ENCODE measurements around the gene OCIAD1.

The OCIAD1 gene

GRCh38 chr4:48896845-48897244, 66.0 kb downstream of the OCIAD1 start:
- no peak for TF ChIP-seq CTCF (IDR thresholded peaks at IDR 0.05)

GRCh38 chr4:48898733-48899431, 68.0 kb downstream of the OCIAD1 start:
- TF ChIP-seq CTCF (IDR thresholded peaks at IDR 0.05) = no peak

- TF ChIP-seq CTCF (IDR thresholded peaks at IDR 0.05) = no peak
Observed at GRCh38 chr4:48899432-48899749, 68.5 kb downstream of the OCIAD1 start.

GRCh38 chr4:48899950-48900349, 69.1 kb downstream of the OCIAD1 start:
- no peak for TF ChIP-seq CTCF (IDR thresholded peaks at IDR 0.05)

GRCh38 chr4:48901196-48901595, 70.3 kb downstream of the OCIAD1 start:
- no peak for TF ChIP-seq CTCF (IDR thresholded peaks at IDR 0.05)

GRCh38 chr4:48902266-48902665, 71.4 kb downstream of the OCIAD1 start:
- no peak for TF ChIP-seq CTCF (IDR thresholded peaks at IDR 0.05)

GRCh38 chr4:48904101-48904500, 73.2 kb downstream of the OCIAD1 start:
- TF ChIP-seq CTCF (IDR thresholded peaks at IDR 0.05) = no peak

Data from LNCAP (cell line).